Transverse colon (tissue), 4 donors: Measurements from ENCODE around the gene PLAU. TPM values are rescaled to one million over a fixed set of nuclear protein-coding genes. Genes with fewer than 3 reads are reported as not detected.

Experiments
- DNase-seq: peaks from one replicate; pipeline ENCODE4 v3.0.0-alpha.2; 2019
- H3K27ac ChIP-seq, 4 donors: fragments of 200-600 bp; sonication (generic); 2 replicates each; pipeline ENCODE4 v1.5.1; 2016 to 2018; ENCODE audit warnings: inconsistent platforms in 4 of 4
- H3K27me3 ChIP-seq: fragments of 200-600 bp; sonication (generic); 2 replicates; pipeline ENCODE4 v1.5.1; 2017; ENCODE audit warnings: inconsistent platforms
- H3K36me3 ChIP-seq, 4 donors: fragments of 200-600 bp; sonication (generic); 2 replicates each; pipeline ENCODE4 v1.5.1; 2017 to 2019; ENCODE audit warnings: inconsistent platforms in 4 of 4
- H3K4me1 ChIP-seq, 4 donors: fragments of 200-600 bp; sonication (generic); 2 replicates each; pipeline ENCODE4 v1.5.1; 2017 to 2020; ENCODE audit warnings: inconsistent platforms in 4 of 4
- H3K4me3 ChIP-seq, 4 donors: fragments of 200-600 bp; sonication (generic); 1 replicate in 1 of 4; 2 replicates in 3 of 4; pipeline versions ENCODE4 v1.5.1 to v1.6.1; 2017 to 2019; ENCODE audit warnings: inconsistent platforms in 4 of 4
- H3K9me3 ChIP-seq, 2 donors: fragments of 200-600 bp; sonication (generic); 2 replicates each; pipeline ENCODE4 v1.5.1; 2017 to 2019; ENCODE audit warnings: inconsistent platforms in 2 of 2
- EP300 ChIP-seq: sonication (generic); formaldehyde crosslinking; IDR thresholded peaks from one replicate; pipeline ENCODE4 v1.6.1; 2017; ENCODE audit warnings: antibody characterized with exemption, low read depth
- POLR2A ChIP-seq: fragments of 450-650 bp; IDR thresholded peaks from one replicate; pipeline ENCODE4 v1.6.1; 2016; ENCODE audit warnings: antibody characterized with exemption, mild to moderate bottlenecking, moderate library complexity
- POLR2AphosphoS5 ChIP-seq, 3 donors: sonication (generic); formaldehyde crosslinking; IDR thresholded peaks; one replicate each; pipeline ENCODE4 v1.6.1; 2016; ENCODE audit warnings: antibody characterized with exemption in 3 of 3
- WGBS, 2 donors: methylation state at CpG; one replicate each; pipeline ENCODE4 v1.1.5; 2018; ENCODE audit warnings: low coverage in 1 of 2; 5-methylcytosine and 5-hydroxymethylcytosine counted together
- in situ Hi-C, 4 donors: fragments of 200-750 bp; cut with MboI; loops; one replicate each; pipeline versions ENCODE4 v1.15.0 to v1.15.1; 2017; ENCODE audit warnings: low sequenced_read_pairs in 3 of 4, low pct_ligation_motif_present in 1 of 4, low pct_unique_long_range_greater_than_20kb in 1 of 4
- intact Hi-C: fragments of 100-400 bp; cut with DNase I; formaldehyde crosslinking; loops from one replicate; pipeline ENCODE4 v1.15.1; 2023; ENCODE audit warnings: low total_unique reads
- total RNA-seq, 4 donors: library from RNA; depleted of rRNA; stranded (reverse); fragments of >200 nt; gene quantifications; one replicate each; pipeline ENCODE4 v1.1.0, GENCODE V29; 2016
- TF ChIP-seq, protein P1 (sequence below), 5 experiments: fragments of 200-600 bp in 3 of 5; fragments of 450-650 bp in 2 of 5; sonication (generic) in 3 of 5; IDR thresholded peaks; 1 replicate in 2 of 5; 2 replicates in 3 of 5; pipeline ENCODE4 v1.5.1; 2016 to 2017; ENCODE audit warnings: antibody characterized with exemption in 5 of 5, inconsistent platforms in 3 of 5, mild to moderate bottlenecking in 2 of 5, moderate library complexity in 1 of 5

The PLAU gene
- total RNA-seq, 4 donors from 2014 or later = 0.75 to 8.0 (median 2.3) TPM

DNA sequence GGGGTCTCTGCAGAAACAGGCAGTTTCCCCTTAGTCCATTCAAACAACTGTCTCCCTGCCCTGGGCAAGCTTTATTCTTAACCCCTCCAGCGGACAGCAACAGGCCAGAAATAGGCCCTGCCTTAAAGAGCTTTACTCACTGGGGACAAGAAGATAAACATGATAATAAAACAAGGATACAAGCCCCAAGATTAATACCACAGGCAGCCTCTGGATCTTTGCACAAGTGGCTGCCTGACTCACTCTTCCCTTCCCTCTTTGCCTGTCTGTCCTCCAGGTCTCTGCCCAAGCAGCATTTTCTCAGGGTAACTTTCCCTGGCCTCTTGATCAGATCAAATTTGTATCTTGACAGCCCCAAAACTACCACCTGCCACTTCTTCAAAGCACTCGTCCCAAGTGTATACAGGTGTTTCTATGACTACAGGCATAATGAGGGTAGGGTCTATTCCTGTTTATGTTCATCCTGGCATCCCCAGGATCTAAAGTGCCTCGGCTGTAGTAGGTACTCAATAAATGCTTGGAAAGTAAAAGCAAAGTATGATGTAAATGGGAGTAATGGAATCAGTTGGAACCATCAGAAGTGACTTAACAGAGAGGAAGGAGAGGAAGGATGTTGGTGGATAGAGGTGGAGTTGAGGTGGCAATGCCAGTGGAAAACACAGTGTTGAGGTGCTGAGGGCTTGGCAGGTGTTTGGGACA is 29.6 kb upstream of the PLAU start:
- no peak for TF ChIP-seq EP300
- TF ChIP-seq POLR2A = no peak
- TF ChIP-seq POLR2AphosphoS5 (IDR thresholded peaks at IDR 0.05) = no peak
- TF ChIP-seq, protein P1, sequence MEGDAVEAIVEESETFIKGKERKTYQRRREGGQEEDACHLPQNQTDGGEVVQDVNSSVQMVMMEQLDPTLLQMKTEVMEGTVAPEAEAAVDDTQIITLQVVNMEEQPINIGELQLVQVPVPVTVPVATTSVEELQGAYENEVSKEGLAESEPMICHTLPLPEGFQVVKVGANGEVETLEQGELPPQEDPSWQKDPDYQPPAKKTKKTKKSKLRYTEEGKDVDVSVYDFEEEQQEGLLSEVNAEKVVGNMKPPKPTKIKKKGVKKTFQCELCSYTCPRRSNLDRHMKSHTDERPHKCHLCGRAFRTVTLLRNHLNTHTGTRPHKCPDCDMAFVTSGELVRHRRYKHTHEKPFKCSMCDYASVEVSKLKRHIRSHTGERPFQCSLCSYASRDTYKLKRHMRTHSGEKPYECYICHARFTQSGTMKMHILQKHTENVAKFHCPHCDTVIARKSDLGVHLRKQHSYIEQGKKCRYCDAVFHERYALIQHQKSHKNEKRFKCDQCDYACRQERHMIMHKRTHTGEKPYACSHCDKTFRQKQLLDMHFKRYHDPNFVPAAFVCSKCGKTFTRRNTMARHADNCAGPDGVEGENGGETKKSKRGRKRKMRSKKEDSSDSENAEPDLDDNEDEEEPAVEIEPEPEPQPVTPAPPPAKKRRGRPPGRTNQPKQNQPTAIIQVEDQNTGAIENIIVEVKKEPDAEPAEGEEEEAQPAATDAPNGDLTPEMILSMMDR (IDR thresholded peaks at IDR 0.05) = no peak
- WGBS, 2 donors = 72 to 75% methylated on average over 2 to 3 of the region's 3 CpGs
- H3K9me3 ChIP-seq = no peaks in the 10 kb centered on the region
- in situ Hi-C loops = loop anchor here (5.0 to 25.0 kb wide), 4 partner anchors 34 to 206 kb away; no protein-coding TSS in a partner anchor
- no peaks in the 10 kb centered on the region for H3K36me3 ChIP-seq
- peaks cover 3 to 11% (median 6%) of the 10 kb centered on the region in 4 donors for H3K4me1 ChIP-seq
- H3K27me3 ChIP-seq = no peaks in the 10 kb centered on the region
- H3K4me3 ChIP-seq = no peak overlapping the region
- no peak for DNase-seq
- intact Hi-C loops = no loop called here
- H3K27ac ChIP-seq = no peak overlapping the region

DNA sequence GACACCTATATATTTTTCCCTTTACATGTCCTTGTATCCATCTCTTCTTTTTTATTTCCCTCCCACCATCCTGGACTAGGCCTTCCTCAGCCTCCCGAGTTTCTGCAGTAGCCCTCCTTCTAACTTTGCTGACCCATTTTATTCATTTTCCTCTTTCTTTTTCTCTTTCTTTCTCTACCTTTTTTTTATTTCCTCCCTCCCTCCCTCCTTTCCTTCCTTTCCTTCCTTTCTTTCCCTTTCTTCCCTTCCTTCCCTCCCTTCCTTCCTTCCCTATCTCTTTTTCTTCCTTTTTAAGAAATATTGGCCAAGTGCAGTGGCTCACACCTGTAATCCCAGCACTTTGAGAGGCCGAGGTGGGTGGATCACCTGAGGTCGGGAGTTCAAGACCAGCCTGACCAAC is 26.9 kb upstream of the PLAU start:
- in situ Hi-C loops = loop anchor here (5.0 to 25.0 kb wide), 4 partner anchors 37 to 203 kb away; no protein-coding TSS in a partner anchor
- no peak for DNase-seq
- TF ChIP-seq EP300 (no peak), POLR2A (no peak), POLR2AphosphoS5 (IDR thresholded peaks at IDR 0.05) (no peak)
- TF ChIP-seq, protein P1 (IDR thresholded peaks at IDR 0.05) = no peak
- intact Hi-C loops = no loop called here
- no peak overlapping the region for H3K27ac ChIP-seq
- no peak overlapping the region for H3K4me3 ChIP-seq
- no peaks in the 10 kb centered on the region for H3K9me3 ChIP-seq
- no peaks in the 10 kb centered on the region for H3K36me3 ChIP-seq
- peaks cover 19 to 36% (median 30%) of the 10 kb centered on the region in 4 donors for H3K4me1 ChIP-seq
- 66 to 88% methylated on average over 1 to 3 of the region's 3 CpGs for WGBS, 2 donors
- no peaks in the 10 kb centered on the region for H3K27me3 ChIP-seq

DNA sequence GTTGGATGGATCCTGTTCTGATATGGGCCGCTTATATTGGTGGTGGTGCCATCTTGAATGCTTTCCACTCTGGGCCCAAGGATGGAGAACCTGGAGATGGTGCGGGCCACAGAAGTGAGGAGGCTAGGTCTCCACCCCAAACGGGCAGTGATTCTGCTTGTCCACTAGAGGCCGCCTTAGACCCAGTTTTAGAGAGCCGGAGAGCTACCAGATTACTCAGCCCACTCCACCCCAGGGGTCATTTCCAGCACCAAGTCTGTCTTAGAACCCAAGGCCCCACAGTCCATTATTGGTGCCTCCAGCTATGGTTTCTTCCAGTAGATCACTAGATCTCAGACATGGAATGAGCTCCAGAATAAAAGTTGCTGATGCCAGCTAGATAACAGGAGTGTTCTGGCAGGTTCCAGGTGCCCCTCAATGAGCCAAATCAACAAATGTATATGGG is 24.8 kb upstream of the PLAU start:
- 6% methylated on average over 5 of the region's 5 CpGs; no CpG with 5 or more reads in 1 of the 2 donors for WGBS, 2 donors
- intact Hi-C loops = loop anchor here (2.0 to 5.0 kb wide), 2 partner anchors 55 to 196 kb away; no protein-coding TSS in a partner anchor
- H3K9me3 ChIP-seq = no peaks in the 10 kb centered on the region
- peak overlapping the region; percentile 78 to 85 (median 82) for H3K27ac ChIP-seq
- H3K4me1 ChIP-seq = peaks cover 15 to 31% (median 29%) of the 10 kb centered on the region in 4 donors
- no peaks in the 10 kb centered on the region for H3K27me3 ChIP-seq
- H3K36me3 ChIP-seq = no peaks in the 10 kb centered on the region
- no peak for TF ChIP-seq POLR2A
- TF ChIP-seq, protein P1 (IDR thresholded peaks at IDR 0.05) = peak; percentile 78 to 92 (median 85)
- in situ Hi-C loops = loop anchor here (5.0 to 25.0 kb wide), 5 partner anchors 51 to 201 kb away; no protein-coding TSS in a partner anchor
- peak; percentile 72 for DNase-seq
- no peak overlapping the region for H3K4me3 ChIP-seq

DNA sequence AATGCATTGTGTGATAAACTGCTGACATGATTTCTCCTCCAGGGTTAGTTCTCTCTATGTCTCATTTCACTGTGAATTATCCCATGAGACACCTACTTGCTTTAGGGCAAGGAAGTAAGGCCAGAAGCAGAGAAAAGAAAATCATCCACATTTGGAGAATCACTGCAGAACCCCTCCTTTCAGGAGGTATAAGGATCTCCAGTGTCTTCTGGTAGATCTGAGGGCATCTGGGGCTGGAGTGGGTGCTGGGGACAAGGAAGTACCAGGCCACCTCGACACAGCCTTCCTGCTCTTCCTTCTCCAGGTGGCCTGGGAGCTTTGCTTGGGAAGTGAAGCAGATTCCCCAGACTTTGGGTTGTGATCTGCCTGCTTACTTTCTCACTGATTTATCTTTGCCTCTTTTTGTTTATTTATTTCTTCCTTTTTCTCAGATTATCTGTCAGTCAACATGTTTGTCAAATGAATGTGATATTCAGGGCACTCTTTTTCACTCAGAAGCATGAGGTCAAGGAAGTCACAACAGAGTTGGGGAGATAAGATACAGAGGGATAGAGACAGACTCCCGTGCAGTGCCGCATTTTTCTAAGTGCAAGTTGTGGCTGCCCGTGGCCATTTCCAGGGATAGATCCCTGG is 24.2 kb upstream of the PLAU start:
- in situ Hi-C loops = loop anchor here (5.0 to 25.0 kb wide), 5 partner anchors 51 to 201 kb away; no protein-coding TSS in a partner anchor
- Histone ChIP-seq H3K4me1 (peaks cover 15 to 31% (median 29%) of the 10 kb centered on the region in 4 donors), H3K27me3 (no peaks in the 10 kb centered on the region), H3K36me3 (no peaks in the 10 kb centered on the region), H3K9me3 (no peaks in the 10 kb centered on the region), H3K4me3 (no peak overlapping the region), H3K27ac (peak overlapping the region; percentile 78 to 85 (median 82))
- 0 to 50% methylated on average over 1 to 4 of the region's 4 CpGs for WGBS, 2 donors
- DNase-seq = no peak
- intact Hi-C loops = loop anchor here (2.0 to 5.0 kb wide), 2 partner anchors 54 to 196 kb away; no protein-coding TSS in a partner anchor
- TF ChIP-seq, protein P1 (IDR thresholded peaks at IDR 0.05) = no peak
- no peak for TF ChIP-seq POLR2AphosphoS5 (IDR thresholded peaks at IDR 0.05)
- no peak for TF ChIP-seq EP300
- TF ChIP-seq POLR2A = no peak
